Astrocyte (in vitro differentiated cells and primary cell): ENCODE measurements around the gene KIAA0408.

Source experiments
- EZH2 ChIP-seq: IDR thresholded peaks from 2 replicates; pipeline ENCODE4 v1.6.1; 2012; ENCODE audit warnings: mild to moderate bottlenecking, low read length, inconsistent platforms; ENCODE audit not compliant: insufficient read depth
- TF ChIP-seq, protein P1 (sequence below): IDR thresholded peaks from 2 replicates; pipeline ENCODE4 v1.5.1; 2011; ENCODE audit warnings: low read depth, mild to moderate bottlenecking, inconsistent platforms, low read length, moderate library complexity; ENCODE audit not compliant: insufficient read depth

DNA sequence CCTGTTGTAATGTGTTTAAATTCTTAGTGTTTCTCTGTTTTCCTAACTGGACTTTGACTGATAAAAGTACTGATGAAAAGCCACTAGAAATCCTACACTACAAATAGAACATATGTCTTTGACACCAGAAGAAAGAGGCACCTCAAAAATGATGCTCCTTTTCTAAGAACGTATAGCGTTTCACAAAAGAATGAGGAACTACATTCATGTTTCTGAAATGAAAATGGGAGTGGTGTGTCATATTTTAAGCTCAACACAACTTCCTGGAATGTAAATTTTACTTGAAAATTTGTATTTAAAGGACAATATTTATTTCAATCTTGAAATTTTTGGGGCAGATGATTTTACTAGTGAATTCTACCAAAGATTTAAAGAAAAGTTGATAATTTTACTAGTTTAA is 35.3 kb downstream of the KIAA0408 start:
- TF ChIP-seq, protein P1, sequence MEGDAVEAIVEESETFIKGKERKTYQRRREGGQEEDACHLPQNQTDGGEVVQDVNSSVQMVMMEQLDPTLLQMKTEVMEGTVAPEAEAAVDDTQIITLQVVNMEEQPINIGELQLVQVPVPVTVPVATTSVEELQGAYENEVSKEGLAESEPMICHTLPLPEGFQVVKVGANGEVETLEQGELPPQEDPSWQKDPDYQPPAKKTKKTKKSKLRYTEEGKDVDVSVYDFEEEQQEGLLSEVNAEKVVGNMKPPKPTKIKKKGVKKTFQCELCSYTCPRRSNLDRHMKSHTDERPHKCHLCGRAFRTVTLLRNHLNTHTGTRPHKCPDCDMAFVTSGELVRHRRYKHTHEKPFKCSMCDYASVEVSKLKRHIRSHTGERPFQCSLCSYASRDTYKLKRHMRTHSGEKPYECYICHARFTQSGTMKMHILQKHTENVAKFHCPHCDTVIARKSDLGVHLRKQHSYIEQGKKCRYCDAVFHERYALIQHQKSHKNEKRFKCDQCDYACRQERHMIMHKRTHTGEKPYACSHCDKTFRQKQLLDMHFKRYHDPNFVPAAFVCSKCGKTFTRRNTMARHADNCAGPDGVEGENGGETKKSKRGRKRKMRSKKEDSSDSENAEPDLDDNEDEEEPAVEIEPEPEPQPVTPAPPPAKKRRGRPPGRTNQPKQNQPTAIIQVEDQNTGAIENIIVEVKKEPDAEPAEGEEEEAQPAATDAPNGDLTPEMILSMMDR = no peak
- TF ChIP-seq EZH2 = no peak
